ENCODE results near the gene ZNF236.

DNA sequence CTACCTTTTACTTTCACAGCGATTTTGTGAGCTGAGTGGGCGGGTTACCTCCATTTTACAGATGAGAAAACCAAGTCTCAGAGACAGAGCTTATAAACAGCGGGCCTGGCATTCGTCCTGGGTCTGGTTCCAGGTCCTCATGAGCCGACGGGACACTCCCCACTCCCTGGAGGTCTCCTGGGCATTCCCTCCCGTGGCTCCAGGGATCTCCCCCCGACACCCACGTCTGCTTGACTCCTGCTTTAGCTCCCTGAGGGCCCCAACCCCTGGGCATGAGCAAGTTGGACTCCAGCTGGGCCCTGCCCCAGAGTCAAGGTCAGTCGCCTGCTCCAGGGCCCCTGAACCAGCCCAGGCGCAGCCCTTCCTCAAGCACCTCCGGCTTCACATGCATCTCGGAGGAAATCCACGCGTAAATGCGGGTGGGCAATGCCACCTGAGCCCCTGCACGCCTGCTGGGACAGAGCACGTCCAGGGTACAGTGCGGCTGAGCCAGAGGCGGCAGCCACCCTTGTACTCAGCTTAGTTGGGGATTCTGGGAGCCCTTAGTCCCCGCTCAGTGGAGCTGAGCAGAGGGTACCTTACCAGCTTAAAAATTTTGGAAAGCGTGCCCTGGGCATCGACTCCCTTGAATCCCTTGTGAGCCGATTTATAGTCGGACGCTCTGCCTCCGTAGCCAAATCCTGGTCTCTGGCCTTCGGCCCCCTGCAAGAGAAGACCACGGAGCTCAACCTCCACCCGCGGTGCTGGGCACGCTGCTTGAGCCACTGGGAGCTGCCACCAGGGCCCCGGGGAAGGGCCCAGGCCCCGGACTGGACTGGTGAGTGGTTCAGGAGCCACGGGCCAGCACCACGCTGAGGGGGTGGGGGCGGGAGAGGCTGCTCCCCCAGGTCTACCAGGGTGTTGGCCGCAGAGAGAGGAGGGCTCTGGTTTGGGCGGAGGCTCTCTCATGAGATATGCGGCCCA is 162.1 kb downstream of the ZNF236 start:
- TF ChIP-seq, protein P1, sequence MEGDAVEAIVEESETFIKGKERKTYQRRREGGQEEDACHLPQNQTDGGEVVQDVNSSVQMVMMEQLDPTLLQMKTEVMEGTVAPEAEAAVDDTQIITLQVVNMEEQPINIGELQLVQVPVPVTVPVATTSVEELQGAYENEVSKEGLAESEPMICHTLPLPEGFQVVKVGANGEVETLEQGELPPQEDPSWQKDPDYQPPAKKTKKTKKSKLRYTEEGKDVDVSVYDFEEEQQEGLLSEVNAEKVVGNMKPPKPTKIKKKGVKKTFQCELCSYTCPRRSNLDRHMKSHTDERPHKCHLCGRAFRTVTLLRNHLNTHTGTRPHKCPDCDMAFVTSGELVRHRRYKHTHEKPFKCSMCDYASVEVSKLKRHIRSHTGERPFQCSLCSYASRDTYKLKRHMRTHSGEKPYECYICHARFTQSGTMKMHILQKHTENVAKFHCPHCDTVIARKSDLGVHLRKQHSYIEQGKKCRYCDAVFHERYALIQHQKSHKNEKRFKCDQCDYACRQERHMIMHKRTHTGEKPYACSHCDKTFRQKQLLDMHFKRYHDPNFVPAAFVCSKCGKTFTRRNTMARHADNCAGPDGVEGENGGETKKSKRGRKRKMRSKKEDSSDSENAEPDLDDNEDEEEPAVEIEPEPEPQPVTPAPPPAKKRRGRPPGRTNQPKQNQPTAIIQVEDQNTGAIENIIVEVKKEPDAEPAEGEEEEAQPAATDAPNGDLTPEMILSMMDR (conservative IDR thresholded peaks at IDR 0.05; ENCODE audit: low read length), result no peak
- TF ChIP-seq EZH2phosphoT487 (IDR thresholded peaks at IDR 0.05; ENCODE audit: borderline replicate concordance, low read depth, low read length), result no peak
